ENCODE data around the gene SMARCAL1. TPM values are rescaled to one million over a fixed set of nuclear protein-coding genes. Genes with fewer than 3 reads are reported as not detected.

Gene SMARCAL1
- total and polyA plus RNA-seq, 4 donors, result 3.4 to 9.3 (median 5.4) TPM

GRCh38 chr2:216414772-216415319 is 2.6 kb downstream of the SMARCAL1 start (continued):
- TF ChIP-seq, protein P1, sequence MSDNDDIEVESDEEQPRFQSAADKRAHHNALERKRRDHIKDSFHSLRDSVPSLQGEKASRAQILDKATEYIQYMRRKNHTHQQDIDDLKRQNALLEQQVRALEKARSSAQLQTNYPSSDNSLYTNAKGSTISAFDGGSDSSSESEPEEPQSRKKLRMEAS (IDR thresholded peaks at IDR 0.05), result no peak
- no peak for TF ChIP-seq REST (IDR thresholded peaks at IDR 0.05)
- no peak for TF ChIP-seq YY1 (IDR thresholded peaks at IDR 0.05)
- no peak for TF ChIP-seq EGR1 (IDR thresholded peaks at IDR 0.05; ENCODE audit: low read depth in 2 of 2)
- TF ChIP-seq ATF3 (IDR thresholded peaks at IDR 0.05), result no peak
- no peak for TF ChIP-seq RXRA (IDR thresholded peaks at IDR 0.05)
- no peak for TF ChIP-seq NR2F2 (IDR thresholded peaks at IDR 0.05)
- no peak for TF ChIP-seq HNF4A (conservative IDR thresholded peaks at IDR 0.05)

- Histone ChIP-seq H3K4me1 (ENCODE audit: control insufficient read depth in 4 of 4, insufficient read depth in 4 of 4, low read length in 3 of 4) (peaks cover 0 to 10% (median 3%) of the 10 kb centered on the region in 4 donors), H3K9me3 (ENCODE audit: control insufficient read depth in 4 of 4, low read length in 3 of 4) (no peaks in the 10 kb centered on the region), H3K4me3 (ENCODE audit: low read depth in 1 of 3, low read length in 3 of 3) (no peak overlapping the region), H3K36me3 (ENCODE audit: control insufficient read depth in 4 of 4, insufficient read depth in 3 of 4, low read depth in 1 of 4, low read length in 3 of 4) (peaks cover 1 to 20% (median 6%) of the 10 kb centered on the region in 4 donors), H3K27ac (ENCODE audit: low read depth in 1 of 2, low read length in 2 of 2) (no peak overlapping the region), H3K27me3 (ENCODE audit: control insufficient read depth in 4 of 4, insufficient read depth in 4 of 4, low read length in 3 of 4) (no peaks in the 10 kb centered on the region), H3K9ac (ENCODE audit: low read depth in 1 of 2, low read length in 2 of 2) (no peak overlapping the region)
- DNase-seq (ENCODE audit: low spot score), result no peak
- TF ChIP-seq REST (IDR thresholded peaks at IDR 0.05) (no peak), EGR1 (IDR thresholded peaks at IDR 0.05; ENCODE audit: low read depth in 2 of 2) (no peak), RAD21 (IDR thresholded peaks at IDR 0.05) (no peak), SP1 (IDR thresholded peaks at IDR 0.05) (no peak), CTCF (IDR thresholded peaks at IDR 0.05; ENCODE audit: low read depth, low read length, missing input control) (no peak), JUND (IDR thresholded peaks at IDR 0.05) (no peak), ATF3 (IDR thresholded peaks at IDR 0.05) (no peak), HNF4G (IDR thresholded peaks at IDR 0.05) (no peak), RXRA (IDR thresholded peaks at IDR 0.05) (no peak), TAF1 (conservative IDR thresholded peaks at IDR 0.05) (no peak), NR2F2 (IDR thresholded peaks at IDR 0.05) (no peak)
- TF ChIP-seq, protein P1 (IDR thresholded peaks at IDR 0.05), result no peak
- 95% methylated on average over 3 of the region's 3 CpGs for WGBS
Measured at GRCh38 chr2:216415541-216415940, 3.3 kb downstream of the SMARCAL1 start.

Measured in liver (tissue), 9 donors.